GM12878 (cell line): ENCODE data around the gene MAGEA11. TPM values are rescaled to one million over a fixed set of nuclear protein-coding genes. Genes with fewer than 3 reads are reported as not detected.
"Not testable (repeated sequence)": the region's sequence is repeated elsewhere in the genome, so short reads cannot be mapped to it uniquely, and the experiment has no call there.

ENCODE experiments used
- ATAC-seq: fragments of 200-7000 bp; cut with Tn5 transposase; 3 replicates; pipeline ENCODE4 v1.9.1; 2020; ENCODE audit warnings: mild to moderate bottlenecking, moderate library complexity
- BruUV-seq: library from RNA; stranded (reverse); fragments of 400-500 nt; replicated peaks from 2 replicates; lab custom pipeline; 2021; lab: Mats Ljungman, UMichigan
- CTCF ChIA-PET: fragments of 300-600 bp; sonication (Branson Sonifier 250); formaldehyde crosslinking; extraction: SDS; loops from one replicate; lab custom pipeline; 2021; ENCODE audit warnings: inconsistent platforms; lab: Yijun Ruan, JAX
- POLR2A ChIA-PET: fragments of 350-600 bp; formaldehyde crosslinking; extraction: SDS; loops from one replicate; lab custom pipeline; 2021; ENCODE audit warnings: inconsistent platforms; lab: Charles Lee
- RAD21 ChIA-PET: fragments of 300-600 bp; sonication (Branson Sonifier 250); formaldehyde crosslinking; loops from one replicate; lab custom pipeline; 2023; ENCODE audit warnings: antibody characterized with exemption; ENCODE audit not compliant: unreplicated experiment; lab: Charles Lee
- SMC1A ChIA-PET: fragments of 300-600 bp; sonication (Branson Sonifier 250); formaldehyde crosslinking; loops from one replicate; lab custom pipeline; 2023; ENCODE audit not compliant: unreplicated experiment, uncharacterized antibody; lab: Charles Lee
- DNase-seq: peaks from one replicate; pipeline ENCODE4 v3.0.0-alpha.2; 2011; ENCODE audit warnings: low read depth, low spot score
- FAIRE-seq: peaks from 3 replicates; lab custom pipeline; 2011; peaks lifted over from hg19 to GRCh38; lab: Jason Lieb, UNC
- H2AFZ ChIP-seq: 2 replicates; pipeline ENCODE4 v1.6.0; 2011; ENCODE audit warnings: low read depth, low read length, control low read depth; ENCODE audit not compliant: control insufficient read depth
- H3K27ac ChIP-seq: 2 replicates; pipeline ENCODE4 v1.5.1; 2011; ENCODE audit warnings: control low read depth; ENCODE audit not compliant: control insufficient read depth, insufficient read depth
- H3K27me3 ChIP-seq, 2 experiments: replicated peaks in 1 of 2; 2 replicates each; pipeline versions ENCODE4 v1.6.0 to v1.6.1; 2011; ENCODE audit warnings: low read length in 1 of 2; ENCODE audit not compliant: control insufficient read depth in 2 of 2, insufficient read depth in 2 of 2
- H3K36me3 ChIP-seq, 2 experiments: 2 replicates each; pipeline ENCODE4 v1.5.1; 2011; ENCODE audit warnings: low read length in 1 of 2; ENCODE audit not compliant: control insufficient read depth in 2 of 2, insufficient read depth in 2 of 2
- H3K4me1 ChIP-seq: 2 replicates; pipeline ENCODE4 v1.6.1; 2011; ENCODE audit warnings: mild to moderate bottlenecking, low read length, moderate library complexity, mixed read lengths; ENCODE audit not compliant: control insufficient read depth, insufficient read depth
- H3K4me2 ChIP-seq: 2 replicates; pipeline ENCODE4 v1.6.0; 2011; ENCODE audit warnings: control low read depth; ENCODE audit not compliant: control insufficient read depth, insufficient read depth
- H3K4me3 ChIP-seq: fragments of 200-600 bp; sonication (generic); 2 replicates; pipeline ENCODE4 v1.5.1; 2016
- H3K79me2 ChIP-seq: 2 replicates; pipeline ENCODE4 v1.6.0; 2011; ENCODE audit warnings: low read length; ENCODE audit not compliant: control insufficient read depth, insufficient read depth
- H3K9ac ChIP-seq: 2 replicates; pipeline ENCODE4 v1.8.0; 2011; ENCODE audit warnings: low read length, control low read depth, mixed read lengths; ENCODE audit not compliant: control insufficient read depth, insufficient read depth
- H3K9me3 ChIP-seq: replicated peaks from 3 replicates; pipeline ENCODE4 v1.5.1; 2011; ENCODE audit warnings: mild to moderate bottlenecking, low read length; ENCODE audit not compliant: control insufficient read depth, insufficient read depth
- H4K20me1 ChIP-seq: 2 replicates; pipeline ENCODE4 v1.6.0; 2011; ENCODE audit not compliant: control insufficient read depth, insufficient read depth
- CBX3 ChIP-seq: fragments of 200-600 bp; sonication (generic); IDR thresholded peaks from 2 replicates; pipeline ENCODE4 v1.6.1; 2016; ENCODE audit warnings: low read depth, borderline replicate concordance
- IRF3 ChIP-seq: fragments of 450-650 bp; IDR thresholded peaks from 2 replicates; pipeline ENCODE4 v1.6.1; 2014; ENCODE audit warnings: mild to moderate bottlenecking
- ZBED1 ChIP-seq: IDR thresholded peaks from 2 replicates; pipeline ENCODE4 v1.6.1; 2016; ENCODE audit warnings: borderline replicate concordance
- WGBS: methylation state at CpG from one replicate; pipeline ENCODE4 v1.1.6; 2016; ENCODE audit warnings: low lambda C conversion rate; ENCODE audit not compliant: insufficient replicate concordance, insufficient coverage; ENCODE audit errors: missing lambda C conversion rate; 5-methylcytosine and 5-hydroxymethylcytosine counted together
- in situ Hi-C: fragments of 300-500 bp; cut with MboI; formaldehyde crosslinking; loops from 9 replicates; pipeline ENCODE4 v1.14.3; 2018; ENCODE audit warnings: mixed read lengths
- intact Hi-C: fragments of 100-400 bp; cut with micrococcal nuclease; formaldehyde crosslinking; loops from one replicate; pipeline ENCODE4 v1.14.2; 2022; ENCODE audit not compliant: unreplicated experiment
- polyA plus RNA-seq, 11 experiments: library from polyadenylated mRNA; depleted of rRNA in 4 of 11; unstranded in 6 of 11; stranded (reverse) in 5 of 11; fragments of >200 nt; fragmentation: Nextera tagmentation in 4 of 11; fragmentation: Illumina TruSeq in 1 of 11; extraction: Ambion mirVana in 4 of 11; extraction: Trizol in 1 of 11; gene quantifications; 1 replicate in 1 of 11; 2 replicates in 10 of 11; pipeline versions ENCODE4 v1.2.1 to v1.2.3, GENCODE V29; 2011 to 2016; ENCODE audit warnings: inconsistent platforms in 2 of 11, missing spikeins in 2 of 11, low read depth in 1 of 11
- total RNA-seq, 4 experiments: library from RNA; depleted of rRNA in 3 of 4; stranded (reverse); fragments of >200 nt in 3 of 4; fragmentation: Illumina TruSeq in 1 of 4; extraction: Trizol in 1 of 4; gene quantifications; 2 replicates each; pipeline versions ENCODE4 v1.2.1 to v1.2.3, GENCODE V29; 2013 to 2021

The MAGEA11 gene
- total and polyA plus RNA-seq, 10 of the 15 experiments (the other 5 are each of a cell fraction or from before 2014, with no cell fraction given) = 0.07 TPM; not detected in 9

GRCh38 chrX:149720021-149720689, 8.3 kb downstream of the MAGEA11 start:
- Histone ChIP-seq H3K79me2 (no peaks in the 10 kb centered on the region), H3K9me3 (no peaks in the 10 kb centered on the region; the same call in 2 of the 3 replicates), H3K27ac (no peak overlapping the region), H4K20me1 (no peaks in the 10 kb centered on the region), H3K4me2 (no peak overlapping the region), H3K4me3 (no peak overlapping the region), H3K36me3 (no peaks in the 10 kb centered on the region), H3K9ac (no peak overlapping the region), H2AFZ (no peak overlapping the region), H3K27me3 (no peaks in the 10 kb centered on the region), H3K4me1 (no peaks in the 10 kb centered on the region)
- DNase-seq (no peak), ATAC-seq (no peak), FAIRE-seq (no peak)
- ChIA-PET RAD21 (no interaction called here), CTCF (no interaction called here), POLR2A (no interaction called here), SMC1A (no interaction called here)
- 63% methylated on average over 19 of the region's 19 CpGs for WGBS
- in situ Hi-C loops = no loop called here
- intact Hi-C loops = no loop called here
- BruUV-seq = no TSS peak
- TF ChIP-seq ZBED1 = no peak
- TF ChIP-seq IRF3 = no peak
- TF ChIP-seq CBX3 = no peak

- H3K27me3 ChIP-seq, H3K4me1 ChIP-seq, BruUV-seq, SMC1A ChIA-PET, CTCF ChIA-PET, H4K20me1 ChIP-seq, H3K4me2 ChIP-seq, H3K9me3 ChIP-seq, RAD21 ChIA-PET, H2AFZ ChIP-seq, DNase-seq, ATAC-seq, H3K9ac ChIP-seq, in situ Hi-C loops, POLR2A ChIA-PET, intact Hi-C loops, H3K27ac ChIP-seq, FAIRE-seq, H3K4me3 ChIP-seq, H3K79me2 ChIP-seq, H3K36me3 ChIP-seq: not testable (repeated sequence)
- WGBS = 23% methylated on average over 7 of the region's 7 CpGs
Observed at GRCh38 chrX:149721241-149721640, 9.4 kb downstream of the MAGEA11 start.
